NOMO-1 treated with DMSO at 0.1 percent for 48 hours (cell line): Measurements from ENCODE around the gene MTRR.
A peak's percentile ranks its signal among the peaks of the same experiment; 100 is the strongest.

Experiments
- DNase-seq: peaks from one replicate; lab custom pipeline; 2025; ENCODE audit not compliant: unreplicated experiment; lab: John Stamatoyannopoulos, UW

MTRR gene

GRCh38 chr5:7868773-7869473, at the start of gene MTRR, which contains the start of gene FASTKD3:
Gene MTRR, plus strand, starts transcription at chr5:7869148. Its CDS starts 1,647 bp downstream, at chr5:7870795.
Gene FASTKD3, minus strand, starts transcription at chr5:7869031. Its CDS starts 948 bp downstream, at chr5:7868083.
- peak; percentile 99 for DNase-seq

- DNase-seq = no peak
These were observed 46.5 kb upstream of the MTRR start for GRCh38 chr5:7822449-7822848.

- no peak for DNase-seq
These were observed 45.4 kb upstream of the MTRR start for GRCh38 chr5:7823594-7823993.

GRCh38 chr5:7824995-7825394, 44.0 kb upstream of the MTRR start:
- DNase-seq = no peak

- no peak for DNase-seq
These were observed 43.3 kb upstream of the MTRR start for GRCh38 chr5:7825630-7826029.

DNA sequence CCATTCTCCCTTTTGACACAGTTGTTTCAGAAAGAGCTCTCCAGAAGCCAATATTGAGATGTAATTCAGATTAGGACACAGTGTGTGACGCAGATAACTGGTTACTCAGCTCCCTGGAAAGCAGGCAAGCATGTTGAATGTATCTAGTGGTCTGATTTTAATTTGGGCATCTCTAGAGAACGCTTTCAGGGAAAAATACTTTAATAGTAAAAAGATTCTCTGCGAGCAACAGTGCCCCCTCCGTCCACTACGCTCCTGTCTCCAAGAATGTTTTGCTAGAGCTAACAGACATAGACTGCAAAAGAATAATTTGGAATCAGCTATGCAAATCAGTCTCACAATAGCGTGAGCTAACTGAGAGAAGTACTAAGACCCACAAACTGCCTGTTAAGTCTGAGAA, 41.3 kb upstream of the MTRR start:
- no peak for DNase-seq

DNA sequence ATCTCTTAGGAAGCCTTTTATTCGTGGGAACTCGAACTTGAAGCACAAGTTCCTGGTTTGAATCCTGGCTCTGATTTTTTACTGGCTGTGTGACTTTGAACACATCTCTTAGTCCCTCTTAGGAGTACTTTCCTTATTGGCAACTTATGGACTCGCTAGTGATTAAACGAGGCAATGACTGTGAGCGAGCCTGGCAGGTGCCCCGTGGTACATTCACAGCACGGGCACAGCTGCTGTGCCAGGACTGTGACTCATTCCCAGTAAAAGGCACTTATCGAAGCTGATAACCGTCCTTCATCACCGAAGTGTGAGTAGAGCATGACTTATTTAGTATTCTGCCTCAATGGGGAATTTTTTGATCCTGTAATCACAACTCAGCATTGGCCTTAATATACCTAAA, 40.7 kb upstream of the MTRR start:
- DNase-seq = no peak

DNA sequence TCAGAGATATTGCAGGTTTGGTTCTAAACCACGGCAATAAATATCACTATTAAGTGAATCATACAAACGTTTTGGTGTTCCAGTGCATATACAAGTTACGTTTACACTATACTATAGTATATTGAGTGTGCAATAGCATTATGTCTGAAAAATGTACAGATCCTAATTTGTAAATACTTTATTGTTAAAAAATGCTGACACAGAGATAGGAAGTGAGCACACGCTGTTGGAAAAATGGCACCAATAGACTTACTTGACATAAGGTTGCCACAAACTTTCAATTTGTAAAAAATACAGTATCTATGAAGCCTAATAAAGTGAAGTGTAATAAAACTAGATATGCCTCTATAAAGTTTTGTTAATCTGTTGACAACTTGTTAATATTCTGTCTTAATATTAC, 34.0 kb upstream of the MTRR start:
- DNase-seq = no peak

- no peak for DNase-seq
These were observed 31.5 kb upstream of the MTRR start for GRCh38 chr5:7837403-7837802.

DNA sequence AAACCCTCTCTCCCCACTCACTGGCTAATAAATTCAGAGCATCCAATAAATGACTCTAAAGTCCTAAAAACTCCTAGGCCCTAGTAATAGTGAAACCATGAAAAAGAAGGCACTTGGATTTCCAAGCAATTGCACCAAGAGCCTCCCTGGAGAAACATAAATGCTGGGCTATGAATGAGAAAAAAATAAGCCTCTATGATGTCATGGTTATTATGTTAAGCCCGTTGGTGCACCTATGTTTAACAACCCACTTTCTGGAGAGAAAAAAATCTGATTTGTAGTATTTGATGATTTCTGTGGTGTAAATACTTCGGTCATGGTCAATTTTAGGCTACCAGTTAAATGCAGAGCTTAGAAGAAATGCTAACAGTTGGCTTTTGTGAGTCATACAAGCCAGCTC, 26.4 kb upstream of the MTRR start:
- no peak for DNase-seq

GRCh38 chr5:7844901-7845300, 24.0 kb upstream of the MTRR start:
- DNase-seq = peak; percentile 32

DNA sequence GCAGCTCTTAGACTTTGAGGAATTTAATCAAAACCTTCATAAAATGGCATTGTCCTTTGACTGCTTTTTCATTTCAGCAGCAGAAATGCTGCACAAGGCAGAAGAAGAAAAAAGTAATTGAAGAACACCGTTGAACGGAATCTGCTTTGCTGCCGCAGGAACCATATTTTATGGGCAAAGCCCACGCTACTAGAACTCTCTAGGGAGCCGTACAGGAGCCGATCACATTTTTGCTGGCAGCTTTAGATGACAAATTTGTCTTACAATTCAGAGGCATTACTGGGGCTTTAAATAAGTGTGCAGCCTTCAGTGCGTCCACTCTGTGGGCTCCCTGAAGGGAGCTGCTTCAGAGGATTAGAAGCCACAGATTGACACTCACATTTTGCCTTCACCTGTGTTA, 23.4 kb upstream of the MTRR start:
- DNase-seq = no peak

- DNase-seq = no peak
These were observed 22.6 kb upstream of the MTRR start for GRCh38 chr5:7846327-7846726.

DNA sequence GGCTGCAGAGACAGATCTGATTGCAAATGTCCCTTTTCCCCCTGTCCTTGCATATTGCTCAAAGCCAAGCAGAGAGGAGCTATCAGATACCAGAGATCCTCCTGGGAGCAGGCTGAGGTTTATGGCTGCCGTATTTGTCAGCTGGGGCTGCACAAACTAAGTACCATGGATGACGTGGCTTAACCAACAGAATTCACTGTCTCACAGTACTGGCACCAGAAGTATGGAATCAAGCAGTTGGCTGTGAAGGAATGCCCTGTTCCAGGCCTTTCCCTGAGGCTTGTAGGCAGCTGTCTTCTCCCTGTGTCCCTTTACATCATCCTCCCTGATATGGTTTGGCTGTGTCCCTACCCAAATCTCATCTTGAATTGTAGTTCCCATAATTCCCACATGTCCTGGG, 20.7 kb upstream of the MTRR start:
- no peak for DNase-seq

DNA sequence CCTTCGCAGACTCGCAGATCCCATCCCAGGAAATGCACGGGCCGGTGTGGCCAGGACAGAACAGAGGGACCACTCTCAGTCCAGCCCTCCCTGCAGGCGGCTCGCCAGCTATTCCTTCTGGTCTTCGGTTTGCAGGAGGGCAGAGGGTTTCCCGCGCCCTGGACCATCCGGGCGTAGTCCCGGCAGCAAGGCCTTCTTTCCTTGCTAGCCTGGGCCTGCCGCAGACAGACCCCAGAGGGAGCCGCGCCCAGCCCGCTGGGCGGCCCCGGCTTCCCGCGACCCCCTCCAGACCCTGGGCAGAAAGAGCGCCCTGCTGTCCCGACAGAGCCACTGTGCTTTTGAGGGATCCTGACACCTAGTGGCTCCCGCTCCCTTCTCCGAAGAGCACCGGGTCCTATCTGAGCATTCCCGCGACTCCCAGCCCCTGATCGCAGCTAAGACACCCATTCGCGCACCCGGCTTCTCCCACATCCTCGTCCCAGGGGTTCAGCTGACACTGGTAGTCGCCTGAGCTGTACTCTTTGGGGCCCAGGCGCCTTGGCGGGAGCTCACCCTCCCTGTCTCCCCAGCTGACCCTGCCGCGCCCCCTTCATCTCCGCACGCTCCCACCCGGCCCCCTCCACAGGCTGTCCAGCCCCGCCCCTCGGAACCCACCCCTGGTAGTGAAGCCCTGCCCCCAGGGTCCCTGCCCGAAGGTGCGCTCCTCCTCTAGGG, 19.1 kb upstream of the MTRR start:
- DNase-seq = no peak

DNA sequence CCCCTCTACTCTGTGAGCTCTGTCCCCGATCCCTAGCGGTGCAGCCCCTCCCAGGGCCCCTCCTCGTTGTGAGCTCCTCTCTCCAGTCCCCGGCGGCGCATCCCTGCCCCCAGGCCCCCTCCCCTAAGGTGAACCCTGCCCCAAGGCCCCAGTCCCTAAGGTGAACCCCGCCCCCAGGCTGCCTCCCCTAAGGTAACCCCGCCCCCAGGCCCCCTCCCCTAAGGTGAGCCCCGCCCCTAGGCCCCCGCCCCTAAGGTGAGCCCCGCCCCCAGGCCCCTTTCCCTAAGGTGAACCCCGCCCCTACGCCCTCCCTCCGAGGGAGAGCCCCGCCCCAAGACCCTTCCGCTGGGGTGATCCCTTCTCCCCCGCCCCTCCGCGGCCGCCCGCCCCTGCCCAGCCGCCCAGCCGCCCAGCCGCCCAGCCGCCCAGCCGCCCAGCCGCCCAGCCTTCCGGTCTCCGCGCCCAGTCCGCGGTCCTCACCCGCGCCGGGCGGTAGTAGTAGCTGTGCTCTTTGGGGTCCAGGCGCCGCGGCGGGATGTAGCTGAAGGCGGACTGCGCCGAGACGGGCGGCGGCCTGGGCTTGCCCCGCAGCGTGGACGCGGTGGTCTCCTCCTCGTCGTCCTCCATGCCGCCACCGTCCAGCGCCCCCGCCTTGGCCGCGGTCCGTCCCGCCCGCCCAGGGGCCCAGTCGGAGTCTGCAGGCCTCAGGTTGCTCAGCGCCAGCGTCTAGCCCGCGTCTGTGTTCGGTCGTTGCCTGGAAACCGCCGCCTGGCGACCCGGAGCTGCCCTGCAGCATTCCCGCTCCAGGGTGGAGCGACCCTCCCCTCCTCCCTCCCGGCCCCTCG, 18.3 kb upstream of the MTRR start, which contains the start of gene CFAP90:
TSS of gene CFAP90 (minus strand) at position 739 of the 845 bp plus-strand sequence. CDS start at position 627, 112 bp downstream.
- no peak for DNase-seq

GRCh38 chr5:7851240-7851592, 17.7 kb upstream of the MTRR start:
- DNase-seq = no peak

GRCh38 chr5:7851617-7852289, 17.2 kb upstream of the MTRR start:
- DNase-seq = no peak

DNA sequence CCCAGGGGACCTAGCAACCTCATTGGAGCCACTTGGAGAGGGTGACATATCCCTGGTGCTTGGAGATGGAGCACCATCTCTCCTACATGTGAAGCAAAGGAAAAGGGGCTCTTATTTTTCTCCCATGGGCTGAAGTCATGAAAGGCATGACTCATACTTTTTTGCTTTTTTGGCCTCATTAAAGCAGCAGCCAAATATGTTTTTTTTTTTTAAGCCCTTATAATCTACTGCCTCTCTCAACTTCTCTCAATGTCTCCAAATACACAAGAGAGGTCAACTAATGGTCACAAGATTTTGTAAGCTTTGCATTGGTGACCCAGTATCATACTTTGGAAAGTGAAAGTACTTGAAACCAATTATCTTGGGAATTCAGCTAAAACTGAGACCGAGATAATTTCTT, 16.4 kb upstream of the MTRR start:
- DNase-seq = peak; percentile 16

DNA sequence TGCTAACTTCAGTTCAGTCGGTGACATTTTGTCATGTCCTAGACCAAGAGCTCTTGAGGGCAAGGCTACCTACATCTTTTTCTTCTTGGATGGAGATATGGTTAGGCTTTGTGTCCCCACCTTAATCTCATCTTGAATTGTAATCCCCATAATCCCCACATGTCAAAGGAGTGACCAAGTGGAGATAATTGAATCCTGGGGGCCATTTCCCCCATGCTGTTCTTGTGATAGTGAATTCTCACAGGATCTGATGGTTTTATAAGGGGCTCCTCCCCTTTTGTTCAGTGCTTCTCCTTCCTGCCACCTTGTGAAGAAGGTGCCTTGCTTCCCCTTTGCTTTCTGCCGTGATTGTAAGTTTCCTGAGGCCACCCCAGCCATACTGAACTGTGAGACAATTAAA, 16.0 kb upstream of the MTRR start:
- DNase-seq = no peak

- no peak for DNase-seq
These were observed 13.3 kb upstream of the MTRR start for GRCh38 chr5:7855611-7856010.
